Hepatocyte (in vitro differentiated cells): Measurements from ENCODE around the gene HERC3. TPM values are rescaled to one million over a fixed set of nuclear protein-coding genes. Genes with fewer than 3 reads are reported as not detected.

Experiments used
- DNase-seq: peaks from one replicate; pipeline ENCODE4 v3.0.0-alpha.2; 2016; ENCODE audit warnings: low spot score
- H2AFZ ChIP-seq: fragments of 200-600 bp; sonication (generic); 2 replicates; pipeline ENCODE4 v1.6.0; 2016; ENCODE audit warnings: antibody characterized with exemption, mild to moderate bottlenecking
- H3K27ac ChIP-seq: fragments of 200-600 bp; sonication (generic); 2 replicates; pipeline ENCODE4 v1.5.1; 2016; ENCODE audit warnings: mild to moderate bottlenecking
- H3K27me3 ChIP-seq: fragments of 200-600 bp; sonication (generic); 2 replicates; pipeline ENCODE4 v1.6.1; 2016
- H3K36me3 ChIP-seq: fragments of 200-600 bp; sonication (generic); replicated peaks from 2 replicates; pipeline ENCODE4 v1.5.1; 2016; ENCODE audit warnings: low read depth; ENCODE audit not compliant: insufficient read depth
- H3K4me1 ChIP-seq: fragments of 200-600 bp; sonication (generic); 2 replicates; pipeline ENCODE4 v1.5.1; 2016; ENCODE audit warnings: mild to moderate bottlenecking, moderate library complexity; ENCODE audit not compliant: insufficient read depth
- H3K4me2 ChIP-seq: fragments of 200-600 bp; sonication (generic); 2 replicates; pipeline ENCODE4 v1.6.0; 2016
- H3K4me3 ChIP-seq: fragments of 200-600 bp; sonication (generic); 2 replicates; pipeline ENCODE4 v1.5.1; 2016; ENCODE audit warnings: mild to moderate bottlenecking
- H3K79me2 ChIP-seq: fragments of 200-600 bp; sonication (generic); 2 replicates; pipeline ENCODE4 v1.6.0; 2017; ENCODE audit warnings: mild to moderate bottlenecking
- H3K9me2 ChIP-seq: fragments of 200-600 bp; sonication (generic); replicated peaks from 2 replicates; pipeline ENCODE4 v1.6.0; 2017; ENCODE audit warnings: mild to moderate bottlenecking; ENCODE audit not compliant: insufficient read depth
- H3K9me3 ChIP-seq: fragments of 200-600 bp; sonication (generic); 2 replicates; pipeline ENCODE4 v1.5.1; 2016; ENCODE audit warnings: low read depth, mild to moderate bottlenecking
- H4K20me1 ChIP-seq: fragments of 200-600 bp; sonication (generic); 2 replicates; pipeline ENCODE4 v1.6.0; 2016; ENCODE audit warnings: mild to moderate bottlenecking; ENCODE audit not compliant: insufficient read depth, poor library complexity, severe bottlenecking
- EZH2 ChIP-seq: fragments of 200-600 bp; sonication (generic); IDR thresholded peaks from 2 replicates; pipeline ENCODE4 v1.6.1; 2016; ENCODE audit warnings: antibody characterized with exemption, mild to moderate bottlenecking, borderline replicate concordance
- EZH2phosphoT487 ChIP-seq: fragments of 200-600 bp; sonication (generic); IDR thresholded peaks from one replicate; pipeline ENCODE4 v1.6.1; 2018; ENCODE audit warnings: antibody characterized with exemption, mild to moderate bottlenecking, low read depth, moderate library complexity; ENCODE audit not compliant: unreplicated experiment, severe bottlenecking
- WGBS: methylation state at CpG from one replicate; pipeline ENCODE4 v1.1.6; 2016; ENCODE audit warnings: low lambda C conversion rate; ENCODE audit errors: missing lambda C conversion rate; 5-methylcytosine and 5-hydroxymethylcytosine counted together
- polyA plus RNA-seq: library from polyadenylated mRNA; unstranded; fragments of >200 nt; fragmentation: Nextera tagmentation; extraction: Ambion mirVana; gene quantifications from 2 replicates; pipeline ENCODE4 v1.2.1, GENCODE V29; 2016
- total RNA-seq: library from RNA; depleted of rRNA; stranded (reverse); fragments of >200 nt; gene quantifications from 2 replicates; pipeline ENCODE4 v1.2.3, GENCODE V29; 2014
- TF ChIP-seq, protein P1 (sequence below): fragments of 200-600 bp; sonication (generic); IDR thresholded peaks from 2 replicates; pipeline ENCODE4 v1.5.1; 2016; ENCODE audit warnings: antibody characterized with exemption, mild to moderate bottlenecking; ENCODE audit not compliant: poor library complexity

HERC3 gene
- total and polyA plus RNA-seq, 2 experiments from 2014 or later = 8.6 to 13.2 TPM

DNA sequence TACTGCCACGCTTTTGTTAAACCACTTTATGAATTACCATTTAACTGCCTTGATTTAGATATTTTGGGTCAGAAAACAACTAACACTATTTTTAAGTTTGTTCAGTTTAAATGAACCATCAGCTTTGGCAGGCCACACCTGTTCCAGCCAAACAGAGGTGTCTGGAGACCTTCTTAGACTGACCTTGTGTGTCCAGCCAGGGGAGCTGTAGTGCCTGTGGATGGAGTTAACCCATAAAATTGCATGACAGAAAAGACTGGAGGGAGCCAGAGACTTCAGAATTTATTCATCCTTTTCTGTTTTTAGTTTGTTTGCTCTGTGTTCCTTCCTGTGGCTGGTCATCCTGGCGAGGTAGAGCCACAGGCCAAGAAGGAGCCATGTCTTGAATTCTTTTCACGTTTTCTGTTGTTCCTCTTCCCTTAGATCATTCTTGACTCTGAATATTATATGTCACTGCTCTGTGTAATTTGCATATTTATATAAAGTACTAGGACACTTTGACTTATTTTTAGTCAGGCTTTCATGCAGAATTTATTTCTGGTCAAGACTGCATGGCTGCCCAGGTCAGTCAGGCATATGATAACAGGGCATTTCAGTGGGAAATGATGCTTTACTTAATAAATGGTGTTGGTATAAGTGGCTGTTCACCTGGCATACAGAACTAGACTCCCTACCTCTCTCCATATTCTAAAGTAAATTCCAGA is 26.7 kb downstream of the HERC3 start:
- WGBS = 94% methylated on average over 3 of the region's 3 CpGs
- Histone ChIP-seq H3K36me3 (no peaks in the 10 kb centered on the region), H3K27ac (no peak overlapping the region), H3K4me3 (no peak overlapping the region), H3K79me2 (peaks cover 3% of the 10 kb centered on the region), H2AFZ (no peak overlapping the region), H3K4me2 (no peak overlapping the region), H3K27me3 (no peaks in the 10 kb centered on the region), H4K20me1 (peaks cover 3% of the 10 kb centered on the region), H3K9me2 (no peaks in the 10 kb centered on the region), H3K4me1 (no peaks in the 10 kb centered on the region), H3K9me3 (no peaks in the 10 kb centered on the region)
- no peak for DNase-seq
- TF ChIP-seq, protein P1, sequence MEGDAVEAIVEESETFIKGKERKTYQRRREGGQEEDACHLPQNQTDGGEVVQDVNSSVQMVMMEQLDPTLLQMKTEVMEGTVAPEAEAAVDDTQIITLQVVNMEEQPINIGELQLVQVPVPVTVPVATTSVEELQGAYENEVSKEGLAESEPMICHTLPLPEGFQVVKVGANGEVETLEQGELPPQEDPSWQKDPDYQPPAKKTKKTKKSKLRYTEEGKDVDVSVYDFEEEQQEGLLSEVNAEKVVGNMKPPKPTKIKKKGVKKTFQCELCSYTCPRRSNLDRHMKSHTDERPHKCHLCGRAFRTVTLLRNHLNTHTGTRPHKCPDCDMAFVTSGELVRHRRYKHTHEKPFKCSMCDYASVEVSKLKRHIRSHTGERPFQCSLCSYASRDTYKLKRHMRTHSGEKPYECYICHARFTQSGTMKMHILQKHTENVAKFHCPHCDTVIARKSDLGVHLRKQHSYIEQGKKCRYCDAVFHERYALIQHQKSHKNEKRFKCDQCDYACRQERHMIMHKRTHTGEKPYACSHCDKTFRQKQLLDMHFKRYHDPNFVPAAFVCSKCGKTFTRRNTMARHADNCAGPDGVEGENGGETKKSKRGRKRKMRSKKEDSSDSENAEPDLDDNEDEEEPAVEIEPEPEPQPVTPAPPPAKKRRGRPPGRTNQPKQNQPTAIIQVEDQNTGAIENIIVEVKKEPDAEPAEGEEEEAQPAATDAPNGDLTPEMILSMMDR = no peak
- no peak for TF ChIP-seq EZH2
- TF ChIP-seq EZH2phosphoT487 = no peak

DNA sequence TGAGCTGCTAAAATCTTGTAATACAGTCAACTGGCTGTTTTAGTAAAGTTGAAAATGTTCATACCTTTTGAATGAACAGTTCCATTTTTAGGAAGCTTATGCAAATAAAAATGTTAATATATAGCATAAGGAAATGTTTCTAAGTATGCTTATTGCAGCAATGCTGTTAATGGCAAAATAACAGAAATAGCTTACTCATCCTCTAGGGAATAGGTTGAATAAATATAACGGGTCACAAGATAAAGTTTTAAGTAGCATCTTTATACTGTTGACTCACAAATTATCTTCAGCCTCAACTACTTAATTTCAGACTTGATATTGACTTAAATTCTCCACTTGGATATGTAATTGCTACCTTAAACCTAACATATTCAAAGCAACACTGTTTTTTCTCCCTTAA is 27.7 kb downstream of the HERC3 start:
- H3K9me3 ChIP-seq = no peaks in the 10 kb centered on the region
- WGBS = 89% methylated on average over 1 of the region's 1 CpG
- no peaks in the 10 kb centered on the region for H3K79me2 ChIP-seq
- H3K27ac ChIP-seq = no peak overlapping the region
- H3K27me3 ChIP-seq = no peaks in the 10 kb centered on the region
- no peak overlapping the region for H3K4me2 ChIP-seq
- TF ChIP-seq EZH2 (no peak), EZH2phosphoT487 (no peak)
- TF ChIP-seq, protein P1 = no peak
- H3K4me1 ChIP-seq = no peaks in the 10 kb centered on the region
- no peaks in the 10 kb centered on the region for H3K9me2 ChIP-seq
- no peaks in the 10 kb centered on the region for H3K36me3 ChIP-seq
- no peak overlapping the region for H2AFZ ChIP-seq
- no peak for DNase-seq
- peaks cover 3% of the 10 kb centered on the region for H4K20me1 ChIP-seq
- no peak overlapping the region for H3K4me3 ChIP-seq

DNA sequence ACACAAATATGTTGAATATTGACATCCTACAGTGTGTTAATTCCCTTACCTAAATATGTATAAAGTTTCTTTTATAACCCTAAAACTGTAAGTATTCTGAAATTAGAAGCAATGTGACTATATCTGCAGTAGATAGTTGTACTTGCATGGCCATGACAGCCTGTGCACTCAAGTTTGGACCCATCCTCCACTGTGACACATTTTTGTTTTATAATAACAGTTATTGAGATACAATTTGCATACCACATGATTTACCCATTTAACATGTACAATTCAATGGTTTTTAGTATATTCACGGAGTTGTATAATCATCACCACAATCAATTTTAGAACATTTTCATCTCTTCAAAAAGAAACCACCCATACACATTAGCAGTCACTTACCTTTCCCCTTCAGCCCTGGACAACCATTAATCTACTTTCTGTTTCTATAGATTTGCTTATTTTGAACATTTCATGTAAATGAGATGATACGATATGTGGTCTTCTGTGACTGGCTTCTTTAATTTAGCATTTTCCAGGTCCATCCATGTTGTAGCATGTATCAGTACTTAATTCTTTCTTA is 29.6 kb downstream of the HERC3 start:
- Histone ChIP-seq H3K4me1 (no peaks in the 10 kb centered on the region), H3K27ac (no peak overlapping the region), H3K27me3 (no peaks in the 10 kb centered on the region), H4K20me1 (peaks cover 3% of the 10 kb centered on the region), H3K36me3 (no peaks in the 10 kb centered on the region), H3K4me2 (no peak overlapping the region), H3K9me2 (no peaks in the 10 kb centered on the region), H3K4me3 (no peak overlapping the region), H3K9me3 (no peaks in the 10 kb centered on the region), H2AFZ (no peak overlapping the region), H3K79me2 (no peaks in the 10 kb centered on the region)
- no peak for DNase-seq
- TF ChIP-seq EZH2phosphoT487 = no peak
- TF ChIP-seq, protein P1 = no peak
- TF ChIP-seq EZH2 = no peak
- WGBS = 100% methylated on average over 2 of the region's 2 CpGs
